ENCODE data around the gene SDR42E2.

DNA sequence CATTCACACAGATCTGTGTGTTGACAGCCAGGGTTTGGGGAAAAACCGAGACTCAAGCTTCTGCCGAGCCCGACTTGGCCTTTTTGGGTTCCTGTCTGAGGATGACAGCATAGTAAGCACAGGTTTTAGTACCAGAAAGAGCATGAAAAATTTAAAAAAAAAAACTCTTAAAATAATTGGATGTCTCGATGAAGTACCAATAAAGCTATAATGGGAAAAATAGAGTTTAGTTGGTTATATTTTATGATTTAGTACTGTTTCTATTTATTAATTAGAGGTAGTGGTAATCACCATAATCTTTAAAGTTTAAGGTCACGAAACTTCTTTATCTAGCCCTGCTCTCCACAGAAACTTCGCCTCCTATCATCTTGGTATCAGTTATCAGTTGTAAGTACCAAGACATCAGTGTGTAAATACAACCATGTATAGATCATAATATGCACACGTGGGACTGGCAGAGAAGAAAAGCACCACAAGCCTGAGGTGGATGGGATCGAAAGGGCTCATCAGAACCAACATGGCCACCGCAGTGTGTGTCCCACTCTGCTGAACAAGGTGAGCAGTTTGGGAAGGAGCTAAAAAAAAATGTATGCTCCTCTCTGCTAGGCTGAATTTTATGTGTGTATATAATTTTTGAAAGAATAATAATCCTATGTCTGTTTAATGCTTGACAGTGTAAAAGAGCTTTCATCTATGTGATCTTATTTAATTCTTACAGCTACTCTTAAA lies 29.4 kb downstream of the SDR42E2 start:
- TF ChIP-seq, protein P1, sequence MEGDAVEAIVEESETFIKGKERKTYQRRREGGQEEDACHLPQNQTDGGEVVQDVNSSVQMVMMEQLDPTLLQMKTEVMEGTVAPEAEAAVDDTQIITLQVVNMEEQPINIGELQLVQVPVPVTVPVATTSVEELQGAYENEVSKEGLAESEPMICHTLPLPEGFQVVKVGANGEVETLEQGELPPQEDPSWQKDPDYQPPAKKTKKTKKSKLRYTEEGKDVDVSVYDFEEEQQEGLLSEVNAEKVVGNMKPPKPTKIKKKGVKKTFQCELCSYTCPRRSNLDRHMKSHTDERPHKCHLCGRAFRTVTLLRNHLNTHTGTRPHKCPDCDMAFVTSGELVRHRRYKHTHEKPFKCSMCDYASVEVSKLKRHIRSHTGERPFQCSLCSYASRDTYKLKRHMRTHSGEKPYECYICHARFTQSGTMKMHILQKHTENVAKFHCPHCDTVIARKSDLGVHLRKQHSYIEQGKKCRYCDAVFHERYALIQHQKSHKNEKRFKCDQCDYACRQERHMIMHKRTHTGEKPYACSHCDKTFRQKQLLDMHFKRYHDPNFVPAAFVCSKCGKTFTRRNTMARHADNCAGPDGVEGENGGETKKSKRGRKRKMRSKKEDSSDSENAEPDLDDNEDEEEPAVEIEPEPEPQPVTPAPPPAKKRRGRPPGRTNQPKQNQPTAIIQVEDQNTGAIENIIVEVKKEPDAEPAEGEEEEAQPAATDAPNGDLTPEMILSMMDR (IDR thresholded peaks at IDR 0.05; ENCODE audit: low read depth, low read length) = no peak
- no peak for TF ChIP-seq EZH2phosphoT487 (IDR thresholded peaks at IDR 0.05; ENCODE audit: low read depth)
